ENCODE results near the gene ZPR1.

- TF ChIP-seq POLR2A (IDR thresholded peaks at IDR 0.05; ENCODE audit: low read depth, low read length) (no peak), CTCF (conservative IDR thresholded peaks at IDR 0.05; ENCODE audit: low read depth, low read length) (no peak), SMC3 (IDR thresholded peaks at IDR 0.05; ENCODE audit: low read depth, low read length) (no peak), CEBPB (IDR thresholded peaks at IDR 0.05; ENCODE audit: low read depth, low read length) (no peak), MAZ (IDR thresholded peaks at IDR 0.05; ENCODE audit: borderline replicate concordance, low read depth, low read length) (no peak), RAD21 (IDR thresholded peaks at IDR 0.05; ENCODE audit: low read length) (no peak), MXI1 (IDR thresholded peaks at IDR 0.05; ENCODE audit: borderline replicate concordance, low read depth, low read length) (no peak), BHLHE40 (IDR thresholded peaks at IDR 0.05; ENCODE audit: low read depth, low read length) (no peak), RCOR1 (IDR thresholded peaks at IDR 0.05; ENCODE audit: insufficient replicate concordance, low read length) (no peak), MAFK (IDR thresholded peaks at IDR 0.05; ENCODE audit: low read depth, low read length) (no peak), FOS (IDR thresholded peaks at IDR 0.05; ENCODE audit: low read depth, low read length) (no peak), RFX5 (IDR thresholded peaks at IDR 0.05; ENCODE audit: low read depth, low read length) (no peak)
Measured at GRCh38 chr11:116830184-116830912, 42.5 kb upstream of the ZPR1 start.
